Keratinocyte (primary cell): Measurements from ENCODE around the gene MED27. TPM values are rescaled to one million over a fixed set of nuclear protein-coding genes. Genes with fewer than 3 reads are reported as not detected.

Source experiments
- DNase-seq: peaks from one replicate; pipeline ENCODE4 v3.0.0-alpha.2; 2011; ENCODE audit warnings: low read depth, missing footprints, low spot score
- FAIRE-seq: peaks from 2 replicates; lab custom pipeline; 2011; peaks lifted over from hg19 to GRCh38; lab: Jason Lieb, UNC
- H2AFZ ChIP-seq: 2 replicates; pipeline ENCODE4 v1.6.0; 2012; ENCODE audit warnings: low read length, control low read depth, inconsistent platforms; ENCODE audit not compliant: control insufficient read depth
- H3K27ac ChIP-seq: 2 replicates; pipeline ENCODE4 v1.5.1; 2011; ENCODE audit warnings: low read length; ENCODE audit not compliant: control insufficient read depth, insufficient read depth
- H3K27me3 ChIP-seq: 3 replicates; pipeline ENCODE4 v1.6.0; 2011; ENCODE audit warnings: low read length; ENCODE audit not compliant: control insufficient read depth, insufficient read depth; ENCODE audit errors: extremely low read depth
- H3K36me3 ChIP-seq, 2 experiments: 2 replicates in 1 of 2; 3 replicates in 1 of 2; pipeline ENCODE4 v1.5.1; 2011; ENCODE audit warnings: low read length in 2 of 2, mild to moderate bottlenecking in 1 of 2; ENCODE audit not compliant: control insufficient read depth in 2 of 2, insufficient read depth in 2 of 2; ENCODE audit errors: extremely low read depth in 1 of 2
- H3K4me1 ChIP-seq: 3 replicates; pipeline ENCODE4 v1.5.1; 2011; ENCODE audit warnings: low read length; ENCODE audit not compliant: control insufficient read depth, insufficient read depth; ENCODE audit errors: extremely low read depth
- H3K4me2 ChIP-seq: 3 replicates; pipeline ENCODE4 v1.6.0; 2011; ENCODE audit warnings: low read depth, low read length; ENCODE audit not compliant: control insufficient read depth, insufficient read depth; ENCODE audit errors: extremely low read depth
- H3K4me3 ChIP-seq, 3 experiments: fragments of 200-600 bp in 1 of 3; sonication (generic) in 1 of 3; 2 replicates in 2 of 3; 3 replicates in 1 of 3; pipeline ENCODE4 v1.5.1; 2011 to 2016; ENCODE audit warnings: low read length in 3 of 3, mild to moderate bottlenecking in 3 of 3, control low read depth in 2 of 3, inconsistent platforms in 1 of 3, low read depth in 1 of 3, mixed read lengths in 1 of 3, mixed run types in 1 of 3, moderate library complexity in 1 of 3; ENCODE audit not compliant: control insufficient read depth in 2 of 3, insufficient read depth in 2 of 3; ENCODE audit errors: extremely low read depth in 1 of 3
- H3K79me2 ChIP-seq: 2 replicates; pipeline ENCODE4 v1.6.0; 2012; ENCODE audit warnings: low read length; ENCODE audit not compliant: control insufficient read depth, insufficient read depth
- H3K9ac ChIP-seq: 3 replicates; pipeline ENCODE4 v1.6.0; 2011; ENCODE audit warnings: low read length; ENCODE audit not compliant: control insufficient read depth, insufficient read depth; ENCODE audit errors: extremely low read depth
- H3K9me1 ChIP-seq: 3 replicates; pipeline ENCODE4 v1.6.0; 2011; ENCODE audit warnings: low read length; ENCODE audit not compliant: control insufficient read depth, insufficient read depth; ENCODE audit errors: extremely low read depth
- H3K9me3 ChIP-seq: 2 replicates; pipeline ENCODE4 v1.5.1; 2012; ENCODE audit warnings: low read depth, low read length; ENCODE audit not compliant: control insufficient read depth
- H4K20me1 ChIP-seq: 3 replicates; pipeline ENCODE4 v1.6.0; 2011; ENCODE audit warnings: low read length; ENCODE audit not compliant: control insufficient read depth, insufficient read depth; ENCODE audit errors: extremely low read depth
- EZH2 ChIP-seq: IDR thresholded peaks from one replicate; pipeline ENCODE4 v1.6.1; 2012; ENCODE audit warnings: inconsistent platforms, mild to moderate bottlenecking, low read length, moderate library complexity
- dilution Hi-C: fragments of 300-500 bp; cut with MboI; formaldehyde crosslinking; loops from one replicate; pipeline ENCODE4 v1.7.0; 2020; ENCODE audit warnings: low sequenced_read_pairs; ENCODE audit not compliant: extremely low pct_ligation_motif_present
- polyA plus RNA-seq, 5 experiments: library from polyadenylated mRNA; depleted of rRNA in 3 of 5; stranded (reverse) in 3 of 5; stranded (forward) in 1 of 5; unstranded in 1 of 5; fragments of >200 nt; gene quantifications; 1 replicate in 1 of 5; 2 replicates in 3 of 5; 3 replicates in 1 of 5; pipeline versions ENCODE4 v1.2.1 to v1.2.3, GENCODE V29; 2011 to 2012; ENCODE audit warnings: missing spikeins in 2 of 5, low read depth in 1 of 5, low replicate concordance in 1 of 5
- TF ChIP-seq, protein P1 (sequence below), 3 experiments: IDR thresholded peaks in 1 of 3; conservative IDR thresholded peaks in 1 of 3; optimal IDR thresholded peaks in 1 of 3; 2 replicates in 2 of 3; 3 replicates in 1 of 3; pipeline versions ENCODE3 to v1.5.1; 2011; ENCODE audit warnings: low read length in 3 of 3, mild to moderate bottlenecking in 3 of 3, moderate library complexity in 2 of 3, control low read depth in 1 of 3, inconsistent platforms in 1 of 3; ENCODE audit not compliant: insufficient read depth in 2 of 3; ENCODE audit errors: extremely low read depth in 1 of 3

The MED27 gene
- polyA plus RNA-seq, 1 donor (not counting 4 experiments of a cell fraction or from before 2014, with no cell fraction given), result 39.0 TPM

DNA sequence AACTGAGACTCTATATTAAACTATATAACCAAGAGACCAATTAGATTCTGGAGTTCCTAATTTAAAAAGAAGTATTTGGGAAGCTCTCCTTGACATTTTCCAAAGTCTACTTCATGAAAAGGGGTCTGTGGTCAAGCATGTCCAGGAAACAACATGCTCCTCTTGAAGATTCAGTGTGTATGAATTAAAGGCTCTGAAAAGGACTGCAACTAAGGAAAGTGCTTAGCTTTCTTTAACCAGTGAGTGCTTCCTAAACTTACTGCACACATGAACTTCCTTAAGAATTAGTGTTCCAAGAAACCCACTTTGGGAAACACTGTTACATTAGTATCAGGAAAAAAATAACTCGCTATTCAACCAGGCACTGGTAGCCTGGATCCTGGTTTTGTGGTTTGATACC lies 167.6 kb downstream of the MED27 start:
- dilution Hi-C loops, result no loop called here
- Histone ChIP-seq H3K4me2 (no peak overlapping the region), H3K9me1 (no peaks in the 10 kb centered on the region), H3K27me3 (no peaks in the 10 kb centered on the region), H3K9me3 (no peaks in the 10 kb centered on the region), H3K4me1 (no peaks in the 10 kb centered on the region), H3K9ac (no peak overlapping the region), H3K4me3 (no peak overlapping the region), H2AFZ (no peak overlapping the region), H3K27ac (no peak overlapping the region), H3K79me2 (no peaks in the 10 kb centered on the region), H3K36me3 (no peaks in the 10 kb centered on the region), H4K20me1 (peaks cover 3% of the 10 kb centered on the region)
- no peak for TF ChIP-seq EZH2
- TF ChIP-seq, protein P1, sequence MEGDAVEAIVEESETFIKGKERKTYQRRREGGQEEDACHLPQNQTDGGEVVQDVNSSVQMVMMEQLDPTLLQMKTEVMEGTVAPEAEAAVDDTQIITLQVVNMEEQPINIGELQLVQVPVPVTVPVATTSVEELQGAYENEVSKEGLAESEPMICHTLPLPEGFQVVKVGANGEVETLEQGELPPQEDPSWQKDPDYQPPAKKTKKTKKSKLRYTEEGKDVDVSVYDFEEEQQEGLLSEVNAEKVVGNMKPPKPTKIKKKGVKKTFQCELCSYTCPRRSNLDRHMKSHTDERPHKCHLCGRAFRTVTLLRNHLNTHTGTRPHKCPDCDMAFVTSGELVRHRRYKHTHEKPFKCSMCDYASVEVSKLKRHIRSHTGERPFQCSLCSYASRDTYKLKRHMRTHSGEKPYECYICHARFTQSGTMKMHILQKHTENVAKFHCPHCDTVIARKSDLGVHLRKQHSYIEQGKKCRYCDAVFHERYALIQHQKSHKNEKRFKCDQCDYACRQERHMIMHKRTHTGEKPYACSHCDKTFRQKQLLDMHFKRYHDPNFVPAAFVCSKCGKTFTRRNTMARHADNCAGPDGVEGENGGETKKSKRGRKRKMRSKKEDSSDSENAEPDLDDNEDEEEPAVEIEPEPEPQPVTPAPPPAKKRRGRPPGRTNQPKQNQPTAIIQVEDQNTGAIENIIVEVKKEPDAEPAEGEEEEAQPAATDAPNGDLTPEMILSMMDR (optimal IDR thresholded peaks at IDR 0.05 in 1 of 3, IDR thresholded peaks at IDR 0.05 in 1 of 3, conservative IDR thresholded peaks at IDR 0.05 in 1 of 3; ENCODE audit: extremely low read depth in 1 of 3, insufficient read depth in 2 of 3, low read length in 3 of 3), result no peak
- FAIRE-seq (no peak), DNase-seq (no peak)

DNA sequence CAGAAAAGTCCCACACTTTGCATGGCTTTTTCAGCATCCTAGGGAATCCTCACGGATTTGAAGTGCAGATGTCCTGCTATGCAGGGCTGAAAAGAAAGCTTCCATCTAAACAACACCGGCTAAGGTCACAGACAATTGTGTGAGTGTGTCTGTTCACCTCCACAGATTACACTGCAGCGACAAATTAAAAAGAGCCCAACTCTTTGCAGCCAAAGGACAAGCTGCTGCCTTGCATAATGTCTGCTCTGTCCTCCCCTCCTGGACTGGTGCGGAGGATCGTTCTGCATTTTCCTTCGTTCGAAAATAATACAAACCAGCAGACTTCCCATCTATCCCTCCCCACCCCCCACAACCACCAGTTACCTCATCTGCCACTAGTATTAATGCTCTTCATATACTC lies 169.1 kb downstream of the MED27 start:
- H2AFZ ChIP-seq, result no peak overlapping the region
- H3K27ac ChIP-seq, result no peak overlapping the region
- H3K4me1 ChIP-seq, result no peaks in the 10 kb centered on the region
- no peak overlapping the region for H3K4me2 ChIP-seq
- H3K36me3 ChIP-seq, result no peaks in the 10 kb centered on the region
- no peak overlapping the region for H3K9ac ChIP-seq
- H3K79me2 ChIP-seq, result no peaks in the 10 kb centered on the region
- FAIRE-seq, result no peak
- TF ChIP-seq EZH2, result no peak
- TF ChIP-seq, protein P1 (optimal IDR thresholded peaks at IDR 0.05 in 1 of 3, IDR thresholded peaks at IDR 0.05 in 1 of 3, conservative IDR thresholded peaks at IDR 0.05 in 1 of 3; ENCODE audit: extremely low read depth in 1 of 3, insufficient read depth in 2 of 3, low read length in 3 of 3), result no peak
- H4K20me1 ChIP-seq, result peaks cover 3% of the 10 kb centered on the region
- dilution Hi-C loops, result no loop called here
- H3K9me1 ChIP-seq, result no peaks in the 10 kb centered on the region
- DNase-seq, result no peak
- H3K4me3 ChIP-seq, result no peak overlapping the region
- H3K9me3 ChIP-seq, result no peaks in the 10 kb centered on the region
- no peaks in the 10 kb centered on the region for H3K27me3 ChIP-seq
